Keratinocyte (primary cell): ENCODE data around the gene ZMYND8.

Experiments
- CTCF ChIP-seq, 3 experiments: IDR thresholded peaks in 1 of 3; conservative IDR thresholded peaks in 1 of 3; optimal IDR thresholded peaks in 1 of 3; 2 replicates in 2 of 3; 3 replicates in 1 of 3; pipeline versions ENCODE3 to v1.5.1; 2011; ENCODE audit warnings: low read length in 3 of 3, mild to moderate bottlenecking in 3 of 3, moderate library complexity in 2 of 3, control low read depth in 1 of 3, inconsistent platforms in 1 of 3; ENCODE audit not compliant: insufficient read depth in 2 of 3; ENCODE audit errors: extremely low read depth in 1 of 3
- EZH2 ChIP-seq: IDR thresholded peaks from one replicate; pipeline ENCODE4 v1.6.1; 2012; ENCODE audit warnings: inconsistent platforms, mild to moderate bottlenecking, low read length, moderate library complexity

GRCh38 chr20:47276251-47276650 is 80.2 kb downstream of the ZMYND8 start:
- no peak for TF ChIP-seq CTCF (optimal IDR thresholded peaks at IDR 0.05 in 1 of 3, IDR thresholded peaks at IDR 0.05 in 1 of 3, conservative IDR thresholded peaks at IDR 0.05 in 1 of 3; ENCODE audit: extremely low read depth in 1 of 3, insufficient read depth in 2 of 3, low read length in 3 of 3)
- no peak for TF ChIP-seq EZH2
